ENCODE results near the gene USB1.

The USB1 gene

GRCh38 chr16:58034128-58034685 lies 33.0 kb downstream of the USB1 start:
- no peak overlapping the region for H3K27ac Mint-ChIP-seq
- intact Hi-C loops (cut with micrococcal nuclease): no loop called here
- no peaks in the 10 kb centered on the region for H3K9me3 Mint-ChIP-seq
- H3K27me3 Mint-ChIP-seq: peaks cover 11% of the 10 kb centered on the region
- H3K4me3 Mint-ChIP-seq: no peak overlapping the region
- no peaks in the 10 kb centered on the region for H3K36me3 Mint-ChIP-seq (ENCODE audit: low read depth)
- H3K4me1 Mint-ChIP-seq (ENCODE audit: low read depth): peaks cover 5% of the 10 kb centered on the region

GRCh38 chr16:58034774-58035173 lies 33.6 kb downstream of the USB1 start:
- Mint-ChIP-seq H3K4me1 (ENCODE audit: low read depth) (peaks cover 5% of the 10 kb centered on the region), H3K27me3 (peaks cover 6% of the 10 kb centered on the region), H3K27ac (no peak overlapping the region), H3K4me3 (no peak overlapping the region), H3K9me3 (no peaks in the 10 kb centered on the region), H3K36me3 (ENCODE audit: low read depth) (no peaks in the 10 kb centered on the region)
- intact Hi-C loops (cut with micrococcal nuclease): no loop called here

GRCh38 chr16:58035356-58036170 lies 34.4 kb downstream of the USB1 start:
- Mint-ChIP-seq H3K27ac (no peak overlapping the region), H3K4me3 (no peak overlapping the region), H3K27me3 (peaks cover under 1% of the 10 kb centered on the region), H3K4me1 (ENCODE audit: low read depth) (peaks cover 5% of the 10 kb centered on the region), H3K9me3 (no peaks in the 10 kb centered on the region), H3K36me3 (ENCODE audit: low read depth) (no peaks in the 10 kb centered on the region)
- intact Hi-C loops (cut with micrococcal nuclease): no loop called here

GRCh38 chr16:58036943-58037342 lies 35.7 kb downstream of the USB1 start:
- intact Hi-C loops (cut with micrococcal nuclease): no loop called here
- H3K36me3 Mint-ChIP-seq (ENCODE audit: low read depth): no peaks in the 10 kb centered on the region
- no peaks in the 10 kb centered on the region for H3K9me3 Mint-ChIP-seq
- no peaks in the 10 kb centered on the region for H3K4me1 Mint-ChIP-seq (ENCODE audit: low read depth)
- no peak overlapping the region for H3K27ac Mint-ChIP-seq
- H3K4me3 Mint-ChIP-seq: no peak overlapping the region
- H3K27me3 Mint-ChIP-seq: no peaks in the 10 kb centered on the region

GRCh38 chr16:58037365-58038057 lies 36.3 kb downstream of the USB1 start:
- Mint-ChIP-seq H3K36me3 (ENCODE audit: low read depth) (no peaks in the 10 kb centered on the region), H3K27me3 (no peaks in the 10 kb centered on the region), H3K4me3 (no peak overlapping the region), H3K4me1 (ENCODE audit: low read depth) (no peaks in the 10 kb centered on the region), H3K9me3 (no peaks in the 10 kb centered on the region), H3K27ac (no peak overlapping the region)
- intact Hi-C loops (cut with micrococcal nuclease): no loop called here

- intact Hi-C loops (cut with micrococcal nuclease): no loop called here
- H3K4me3 Mint-ChIP-seq: no peak overlapping the region
- H3K27me3 Mint-ChIP-seq: no peaks in the 10 kb centered on the region
- H3K36me3 Mint-ChIP-seq (ENCODE audit: low read depth): no peaks in the 10 kb centered on the region
- no peaks in the 10 kb centered on the region for H3K4me1 Mint-ChIP-seq (ENCODE audit: low read depth)
- H3K27ac Mint-ChIP-seq: no peak overlapping the region
- no peaks in the 10 kb centered on the region for H3K9me3 Mint-ChIP-seq
Observed at GRCh38 chr16:58038219-58038641, 37.0 kb downstream of the USB1 start.

- no peaks in the 10 kb centered on the region for H3K4me1 Mint-ChIP-seq (ENCODE audit: low read depth)
- H3K27me3 Mint-ChIP-seq: no peaks in the 10 kb centered on the region
- H3K4me3 Mint-ChIP-seq: no peak overlapping the region
- H3K36me3 Mint-ChIP-seq (ENCODE audit: low read depth): no peaks in the 10 kb centered on the region
- no peak overlapping the region for H3K27ac Mint-ChIP-seq
- H3K9me3 Mint-ChIP-seq: no peaks in the 10 kb centered on the region
- intact Hi-C loops (cut with micrococcal nuclease): no loop called here
Observed at GRCh38 chr16:58039829-58040495, 38.8 kb downstream of the USB1 start.

- Mint-ChIP-seq H3K27me3 (no peaks in the 10 kb centered on the region), H3K36me3 (ENCODE audit: low read depth) (no peaks in the 10 kb centered on the region), H3K27ac (no peak overlapping the region), H3K4me1 (ENCODE audit: low read depth) (no peaks in the 10 kb centered on the region), H3K9me3 (no peaks in the 10 kb centered on the region), H3K4me3 (no peak overlapping the region)
- intact Hi-C loops (cut with micrococcal nuclease): no loop called here
Observed at GRCh38 chr16:58040496-58040846, 39.3 kb downstream of the USB1 start.

GRCh38 chr16:58040945-58041627 lies 39.9 kb downstream of the USB1 start:
- H3K36me3 Mint-ChIP-seq (ENCODE audit: low read depth): no peaks in the 10 kb centered on the region
- intact Hi-C loops (cut with micrococcal nuclease): no loop called here
- H3K4me3 Mint-ChIP-seq: no peak overlapping the region
- peak overlapping the region; percentile 31 for H3K27ac Mint-ChIP-seq
- no peaks in the 10 kb centered on the region for H3K27me3 Mint-ChIP-seq
- no peaks in the 10 kb centered on the region for H3K9me3 Mint-ChIP-seq
- no peaks in the 10 kb centered on the region for H3K4me1 Mint-ChIP-seq (ENCODE audit: low read depth)

GRCh38 chr16:58041628-58041955 lies 40.4 kb downstream of the USB1 start:
- Mint-ChIP-seq H3K4me3 (no peak overlapping the region), H3K27me3 (no peaks in the 10 kb centered on the region), H3K36me3 (ENCODE audit: low read depth) (no peaks in the 10 kb centered on the region), H3K27ac (no peak overlapping the region), H3K9me3 (no peaks in the 10 kb centered on the region), H3K4me1 (ENCODE audit: low read depth) (no peaks in the 10 kb centered on the region)
- intact Hi-C loops (cut with micrococcal nuclease): no loop called here

- no peaks in the 10 kb centered on the region for H3K36me3 Mint-ChIP-seq (ENCODE audit: low read depth)
- no peak overlapping the region for H3K27ac Mint-ChIP-seq
- H3K27me3 Mint-ChIP-seq: no peaks in the 10 kb centered on the region
- intact Hi-C loops (cut with micrococcal nuclease): no loop called here
- H3K4me1 Mint-ChIP-seq (ENCODE audit: low read depth): no peaks in the 10 kb centered on the region
- no peak overlapping the region for H3K4me3 Mint-ChIP-seq
- H3K9me3 Mint-ChIP-seq: no peaks in the 10 kb centered on the region
Observed at GRCh38 chr16:58042001-58042885, 41.0 kb downstream of the USB1 start.

GRCh38 chr16:58042886-58043515 lies 41.8 kb downstream of the USB1 start:
- H3K27me3 Mint-ChIP-seq: no peaks in the 10 kb centered on the region
- H3K9me3 Mint-ChIP-seq: no peaks in the 10 kb centered on the region
- no peak overlapping the region for H3K4me3 Mint-ChIP-seq
- no peak overlapping the region for H3K27ac Mint-ChIP-seq
- no peaks in the 10 kb centered on the region for H3K4me1 Mint-ChIP-seq (ENCODE audit: low read depth)
- H3K36me3 Mint-ChIP-seq (ENCODE audit: low read depth): no peaks in the 10 kb centered on the region
- intact Hi-C loops (cut with micrococcal nuclease): no loop called here

All from dendritic cell treated with granulocyte-macrophage colony-stimulating factor and Interleukin-4, amounts not matched to agents 40 ng/mL and 50 ng/mL, for 4 days (primary cell).